GM12865 (cell line): Measurements from ENCODE around the gene BFSP1.

Experiments used
- DNase-seq: peaks from one replicate; pipeline ENCODE4 v3.0.0; 2010; ENCODE audit warnings: low read depth
- H3K4me3 ChIP-seq: 2 replicates; pipeline ENCODE4 v1.5.1; 2011; ENCODE audit warnings: mild to moderate bottlenecking, low read depth, low read length, control low read depth
- TF ChIP-seq, protein P1 (sequence below): IDR thresholded peaks from 2 replicates; pipeline ENCODE4 v1.5.1; 2011; ENCODE audit warnings: low read length, control low read depth, low read depth, inconsistent platforms; ENCODE audit not compliant: insufficient read depth; ENCODE audit errors: missing control alignments

BFSP1 gene

GRCh38 chr20:17500826-17501225 lies 30.4 kb downstream of the BFSP1 start:
- TF ChIP-seq, protein P1, sequence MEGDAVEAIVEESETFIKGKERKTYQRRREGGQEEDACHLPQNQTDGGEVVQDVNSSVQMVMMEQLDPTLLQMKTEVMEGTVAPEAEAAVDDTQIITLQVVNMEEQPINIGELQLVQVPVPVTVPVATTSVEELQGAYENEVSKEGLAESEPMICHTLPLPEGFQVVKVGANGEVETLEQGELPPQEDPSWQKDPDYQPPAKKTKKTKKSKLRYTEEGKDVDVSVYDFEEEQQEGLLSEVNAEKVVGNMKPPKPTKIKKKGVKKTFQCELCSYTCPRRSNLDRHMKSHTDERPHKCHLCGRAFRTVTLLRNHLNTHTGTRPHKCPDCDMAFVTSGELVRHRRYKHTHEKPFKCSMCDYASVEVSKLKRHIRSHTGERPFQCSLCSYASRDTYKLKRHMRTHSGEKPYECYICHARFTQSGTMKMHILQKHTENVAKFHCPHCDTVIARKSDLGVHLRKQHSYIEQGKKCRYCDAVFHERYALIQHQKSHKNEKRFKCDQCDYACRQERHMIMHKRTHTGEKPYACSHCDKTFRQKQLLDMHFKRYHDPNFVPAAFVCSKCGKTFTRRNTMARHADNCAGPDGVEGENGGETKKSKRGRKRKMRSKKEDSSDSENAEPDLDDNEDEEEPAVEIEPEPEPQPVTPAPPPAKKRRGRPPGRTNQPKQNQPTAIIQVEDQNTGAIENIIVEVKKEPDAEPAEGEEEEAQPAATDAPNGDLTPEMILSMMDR = no peak
- no peak for DNase-seq
- no peak overlapping the region for H3K4me3 ChIP-seq

DNA sequence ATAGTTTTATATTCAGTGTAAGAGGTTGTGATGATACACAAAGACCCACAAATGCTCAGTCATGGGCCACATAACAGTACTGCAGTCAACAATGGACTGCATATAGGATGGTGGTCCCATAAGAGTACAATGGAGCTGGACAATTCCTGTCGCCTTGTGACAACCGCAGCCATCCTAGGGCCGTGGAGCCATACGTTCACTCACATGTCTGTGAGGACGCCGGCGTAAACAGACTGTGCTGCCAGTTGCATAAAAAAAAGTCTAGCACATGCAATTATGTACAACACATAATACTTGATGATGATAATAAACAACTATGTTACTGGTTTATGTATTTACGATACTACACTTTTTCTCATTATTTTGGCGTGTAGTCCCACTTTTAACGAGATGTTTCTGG lies 30.9 kb downstream of the BFSP1 start:
- TF ChIP-seq, protein P1 = no peak
- DNase-seq = no peak
- H3K4me3 ChIP-seq = no peak overlapping the region

DNA sequence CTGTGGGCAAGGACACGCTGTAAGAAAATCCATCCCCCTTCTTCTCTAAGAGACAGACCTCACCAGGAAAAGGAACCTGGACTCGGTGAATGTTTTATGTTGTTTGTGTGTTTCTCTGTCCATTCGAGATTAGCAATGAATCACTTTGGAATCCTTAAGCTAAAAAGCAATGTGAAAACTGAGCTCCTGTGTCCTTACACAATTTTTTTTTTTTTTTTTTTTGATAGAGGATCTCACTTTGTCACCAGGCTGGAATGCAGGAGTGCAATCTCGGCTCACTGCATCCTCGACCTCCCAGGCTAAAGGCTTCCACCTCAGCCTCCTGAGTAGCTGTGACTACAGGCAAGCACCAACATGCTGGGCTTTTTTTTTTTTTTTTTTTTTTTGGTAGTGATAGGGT lies 32.1 kb downstream of the BFSP1 start:
- DNase-seq = no peak
- H3K4me3 ChIP-seq = no peak overlapping the region
- TF ChIP-seq, protein P1 = no peak

GRCh38 chr20:17498641-17499040 lies 32.5 kb downstream of the BFSP1 start:
- no peak for DNase-seq

GRCh38 chr20:17497821-17498580 lies 33.2 kb downstream of the BFSP1 start:
- DNase-seq = no peak
- TF ChIP-seq, protein P1 = no peak
- no peak overlapping the region for H3K4me3 ChIP-seq

More at GRCh38 chr20:17498641-17499040, 32.5 kb downstream of the BFSP1 start:
- H3K4me3 ChIP-seq = no peak overlapping the region
- TF ChIP-seq, protein P1 = no peak

GRCh38 chr20:17495826-17496225 lies 35.4 kb downstream of the BFSP1 start:
- H3K4me3 ChIP-seq = no peak overlapping the region
- TF ChIP-seq, protein P1 = no peak
- no peak for DNase-seq

GRCh38 chr20:17494201-17494600 lies 37.0 kb downstream of the BFSP1 start:
- H3K4me3 ChIP-seq = no peak overlapping the region
- no peak for DNase-seq
- TF ChIP-seq, protein P1 = no peak
